Measurements from ENCODE around the gene TSPAN8. TPM values are rescaled to one million over a fixed set of nuclear protein-coding genes. Genes with fewer than 3 reads are reported as not detected.
"Not testable (repeated sequence)": the region's sequence is repeated elsewhere in the genome, so short reads cannot be mapped to it uniquely, and the experiment has no call there.

The TSPAN8 gene
- polyA plus RNA-seq, 1 donor = 26.7 TPM

GRCh38 chr12:71130521-71131069, 27.2 kb downstream of the TSPAN8 start:
- no peak for DNase-seq

- no peak for DNase-seq
Observed at GRCh38 chr12:71129364-71129763, 28.4 kb downstream of the TSPAN8 start.

GRCh38 chr12:71128191-71128788, 29.5 kb downstream of the TSPAN8 start:
- DNase-seq = no peak

DNA sequence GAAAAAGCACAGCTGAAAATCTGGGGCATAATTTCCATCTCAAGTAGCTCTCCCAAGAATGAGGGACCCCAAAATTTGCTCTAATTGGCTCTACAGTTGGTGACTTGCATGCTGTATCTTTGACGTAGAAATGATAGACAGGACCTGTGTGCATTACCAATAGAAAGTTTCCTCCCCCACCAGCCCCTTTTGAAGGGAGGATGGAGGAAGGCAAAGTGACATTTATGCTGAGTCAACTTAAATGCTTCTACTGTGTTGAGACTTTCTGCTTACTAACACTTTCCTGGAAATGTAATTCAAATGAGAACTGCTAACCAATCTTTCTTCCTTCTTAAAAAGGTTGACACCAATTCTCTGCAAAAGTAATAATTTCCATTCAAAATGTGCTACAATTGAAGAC, 31.9 kb downstream of the TSPAN8 start:
- DNase-seq = no peak

- no peak for DNase-seq
Observed at GRCh38 chr12:71125515-71125914, 32.3 kb downstream of the TSPAN8 start.

- DNase-seq = no peak
Observed at GRCh38 chr12:71124835-71125460, 32.9 kb downstream of the TSPAN8 start.

- DNase-seq = not testable (repeated sequence)
Observed at GRCh38 chr12:71113148-71113547, 44.7 kb downstream of the TSPAN8 start.

- no peak for DNase-seq
Observed at GRCh38 chr12:71109834-71110233, 48.0 kb downstream of the TSPAN8 start.

DNA sequence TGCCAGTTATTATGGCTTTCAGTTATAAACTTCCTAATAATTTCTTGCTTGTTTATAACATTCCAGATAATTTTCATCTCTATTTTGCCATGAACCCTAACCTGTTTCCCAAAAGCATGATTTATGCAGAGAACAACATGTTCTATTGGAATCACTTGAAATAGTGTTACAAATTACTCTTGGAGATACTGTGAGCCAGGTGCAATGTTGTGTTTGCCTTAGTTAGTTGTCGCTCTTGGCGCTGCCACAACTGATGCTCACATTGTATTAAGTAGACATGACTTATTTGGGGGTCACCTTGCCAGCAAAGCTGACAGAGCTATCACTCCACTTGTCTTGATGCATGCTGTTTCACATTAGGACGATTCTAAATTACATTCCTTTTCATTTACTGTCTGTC, 49.4 kb downstream of the TSPAN8 start:
- DNase-seq = no peak

DNA sequence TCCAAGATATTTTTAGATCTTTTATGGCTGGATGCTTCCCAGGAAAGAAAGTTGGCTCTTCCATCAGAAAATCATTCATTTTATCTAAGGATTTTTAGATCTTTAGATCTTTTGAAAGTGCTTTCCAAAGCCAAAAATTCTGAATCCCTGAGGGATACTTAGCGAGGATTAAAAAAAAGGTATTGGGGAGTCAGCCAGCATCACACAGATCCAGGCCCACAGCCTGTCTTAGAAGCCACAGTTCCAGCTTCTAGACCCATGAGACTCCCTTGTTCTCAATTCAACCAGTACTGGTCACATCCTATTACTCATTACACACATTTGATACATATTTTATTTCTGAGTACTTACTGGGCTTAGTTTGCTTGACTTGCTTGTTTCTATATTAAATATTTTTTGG, 49.9 kb downstream of the TSPAN8 start:
- no peak for DNase-seq

- no peak for DNase-seq
Observed at GRCh38 chr12:71105956-71106355, 51.8 kb downstream of the TSPAN8 start.

DNA sequence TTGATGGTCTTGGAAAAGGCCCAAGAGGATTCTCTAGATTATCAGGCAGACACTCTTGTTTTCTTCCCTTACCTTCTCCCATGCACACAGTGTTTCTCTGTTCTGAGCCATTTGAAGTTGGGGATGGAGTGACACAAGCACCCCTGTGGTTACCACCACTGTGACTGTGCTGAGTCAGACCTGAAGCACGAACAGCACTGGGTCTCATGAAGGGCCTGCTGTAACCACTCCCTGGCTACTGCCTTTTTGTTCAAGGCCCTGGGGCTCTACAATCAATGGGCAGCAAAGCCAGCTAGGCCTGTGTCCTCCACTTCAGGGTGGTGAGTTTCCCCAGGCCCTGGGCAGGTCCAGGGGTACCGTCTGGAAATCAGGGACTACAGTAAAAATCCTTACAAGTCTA, 65.5 kb downstream of the TSPAN8 start:
- no peak for DNase-seq

DNA sequence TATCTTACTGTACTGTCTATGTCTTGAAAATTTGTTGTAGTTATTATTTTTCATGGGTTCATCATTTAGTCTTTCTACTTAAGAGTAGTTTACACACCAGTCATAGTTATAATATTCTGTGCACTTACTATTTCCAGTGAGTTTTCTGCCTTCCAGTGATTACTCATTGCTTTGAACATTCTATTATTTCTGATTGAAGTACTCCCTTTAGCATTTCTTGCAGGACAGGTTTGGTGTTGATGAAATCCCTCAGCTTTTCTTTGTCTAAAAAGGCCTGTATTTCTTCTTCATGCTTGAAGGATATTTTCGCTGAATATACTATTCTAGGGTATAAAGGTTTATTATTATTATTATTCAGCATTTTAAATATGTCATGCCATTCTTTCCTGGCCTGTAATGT, 66.8 kb downstream of the TSPAN8 start:
- no peak for DNase-seq

- no peak for DNase-seq
Observed at GRCh38 chr12:71085575-71085974, 72.2 kb downstream of the TSPAN8 start.

DNA sequence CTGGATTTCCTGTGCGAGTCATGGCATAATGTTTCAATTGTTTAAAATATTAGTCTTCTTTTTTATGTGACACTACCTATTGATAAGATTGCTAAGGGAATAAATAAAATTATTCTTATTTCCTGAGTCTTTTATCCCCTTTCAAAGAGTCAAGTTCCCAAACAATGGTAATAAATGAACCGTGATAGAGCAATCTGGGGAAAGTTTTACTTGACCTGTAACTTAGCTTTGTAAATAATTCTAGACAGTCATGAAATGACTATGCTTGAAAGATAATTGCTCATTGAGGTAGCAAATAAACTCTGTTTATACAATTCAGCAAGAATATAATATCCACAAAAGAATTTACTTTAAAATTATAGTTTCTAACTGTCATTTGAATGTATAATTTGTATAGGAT, 82.1 kb downstream of the TSPAN8 start:
- no peak for DNase-seq

Other genes starting within 250 kb of the TSPAN8 start
- 0.60 TPM for gene PTPRR, start 237.3 kb downstream of the TSPAN8 start, polyA plus RNA-seq (ENCODE audit: insufficient read length)